Fibroblast of lung (primary cell): ENCODE results near the gene SGK2.

Experiments used
- CTCF ChIP-seq, 2 donors: IDR thresholded peaks in 1 of 2; conservative IDR thresholded peaks in 1 of 2; 1 replicate in 1 of 2; 2 replicates in 1 of 2; pipeline ENCODE4 v1.5.1; 2011 to 2012; ENCODE audit warnings: low read length in 2 of 2, control low read depth in 1 of 2, inconsistent platforms in 1 of 2, low read depth in 1 of 2, mild to moderate bottlenecking in 1 of 2
- EZH2 ChIP-seq: IDR thresholded peaks from 2 replicates; pipeline ENCODE4 v1.5.1; 2012; ENCODE audit warnings: low read length, control low read depth, mild to moderate bottlenecking; ENCODE audit errors: missing control alignments

GRCh38 chr20:43514648-43514999, 44.2 kb upstream of the SGK2 start:
- TF ChIP-seq CTCF (conservative IDR thresholded peaks at IDR 0.05 in 1 of 2, IDR thresholded peaks at IDR 0.05 in 1 of 2; ENCODE audit: low read depth in 1 of 2, low read length in 2 of 2) (no peak), EZH2 (no peak)
